Neural cell (in vitro differentiated cells): ENCODE data around the gene OBP2A. TPM values are rescaled to one million over a fixed set of nuclear protein-coding genes. Genes with fewer than 3 reads are reported as not detected.
"Not testable (repeated sequence)": the region's sequence is repeated elsewhere in the genome, so short reads cannot be mapped to it uniquely, and the experiment has no call there.

Experiments used
- H2AFZ ChIP-seq: fragments of 200-600, 300-800 bp; sonication (generic), shearing (Covaris generic); 2 replicates; pipeline ENCODE4 v1.6.0; 2014; ENCODE audit warnings: low read depth, mild to moderate bottlenecking, antibody characterized with exemption, low read length, moderate library complexity
- H3F3A ChIP-seq: fragments of 200-600 bp; shearing (Covaris generic); 2 replicates; pipeline ENCODE4 v1.6.1; 2016; ENCODE audit warnings: mild to moderate bottlenecking, moderate library complexity, mixed read lengths, antibody characterized with exemption, low read length; ENCODE audit not compliant: insufficient read depth, poor library complexity, severe bottlenecking
- H3K27ac ChIP-seq: fragments of 200-600, 300-800 bp; sonication (generic), shearing (Covaris generic); 2 replicates; pipeline ENCODE4 v1.5.1; 2014; ENCODE audit warnings: mild to moderate bottlenecking, low read length, moderate library complexity
- H3K27me3 ChIP-seq: fragments of 300-800, 200-600 bp; sonication (generic), shearing (Covaris generic); 2 replicates; pipeline ENCODE4 v1.6.0; 2014; ENCODE audit warnings: mild to moderate bottlenecking, low read depth, low read length, moderate library complexity; ENCODE audit not compliant: insufficient read depth
- H3K36me3 ChIP-seq: fragments of 300-800, 200-600 bp; sonication (generic), shearing (Covaris generic); 2 replicates; pipeline ENCODE4 v1.5.1; 2014; ENCODE audit warnings: mild to moderate bottlenecking, antibody characterized with exemption, low read length, moderate library complexity; ENCODE audit not compliant: insufficient read depth
- H3K4me2 ChIP-seq: fragments of 300-800, 200-600 bp; sonication (generic), shearing (Covaris generic); 2 replicates; pipeline ENCODE4 v1.6.0; 2014; ENCODE audit warnings: mild to moderate bottlenecking, low read length
- H3K4me3 ChIP-seq: fragments of 300-800, 200-600 bp; sonication (generic), shearing (Covaris generic); 2 replicates; pipeline ENCODE4 v1.5.1; 2014; ENCODE audit warnings: mild to moderate bottlenecking, low read length, moderate library complexity
- H3K79me2 ChIP-seq: fragments of 200-600 bp; shearing (Covaris generic); replicated peaks from 2 replicates; pipeline ENCODE4 v1.6.0; 2014; ENCODE audit warnings: mild to moderate bottlenecking, low read length, moderate library complexity; ENCODE audit not compliant: insufficient read depth
- H3K9ac ChIP-seq: fragments of 300-800, 200-600 bp; sonication (generic), shearing (Covaris generic); 2 replicates; pipeline ENCODE4 v1.6.1; 2016; ENCODE audit warnings: mild to moderate bottlenecking, low read length, mixed read lengths
- H3K9me2 ChIP-seq: fragments of 200-600 bp; shearing (Covaris generic); 2 replicates; pipeline ENCODE4 v1.6.1; 2016; ENCODE audit warnings: mild to moderate bottlenecking, low read length, mixed read lengths; ENCODE audit not compliant: insufficient read depth
- H3K9me3 ChIP-seq: fragments of 200-600, 300-800 bp; sonication (generic), shearing (Covaris generic); 2 replicates; pipeline ENCODE4 v1.6.1; 2016; ENCODE audit warnings: mild to moderate bottlenecking, mixed run types, low read length, moderate library complexity, mixed read lengths
- H4K20me1 ChIP-seq: fragments of 200-600 bp; shearing (Covaris generic); 2 replicates; pipeline ENCODE4 v1.6.1; 2016; ENCODE audit warnings: mild to moderate bottlenecking, mixed run types; ENCODE audit not compliant: insufficient read depth
- CTCF ChIP-seq: fragments of 450-650 bp; IDR thresholded peaks from 2 replicates; pipeline ENCODE4 v1.5.1; 2014; ENCODE audit warnings: antibody characterized with exemption, mild to moderate bottlenecking, moderate library complexity; ENCODE audit not compliant: poor library complexity, severe bottlenecking
- EZH2 ChIP-seq: fragments of 200-600, 300-800 bp; shearing (Covaris generic), sonication (generic); IDR thresholded peaks from 2 replicates; pipeline ENCODE4 v1.6.1; 2014; ENCODE audit warnings: antibody characterized with exemption, low read length, borderline replicate concordance, mild to moderate bottlenecking; ENCODE audit not compliant: insufficient read depth, poor library complexity, severe bottlenecking
- MXI1 ChIP-seq: fragments of 450-650 bp; conservative IDR thresholded peaks from 2 replicates; pipeline ENCODE4 v1.6.1; 2014; ENCODE audit warnings: antibody characterized with exemption, mild to moderate bottlenecking; ENCODE audit not compliant: poor library complexity, severe bottlenecking
- POLR2AphosphoS5 ChIP-seq: IDR thresholded peaks from 2 replicates; pipeline ENCODE4 v1.6.1; 2012
- RAD21 ChIP-seq: fragments of 450-650 bp; conservative IDR thresholded peaks from 2 replicates; pipeline ENCODE4 v1.6.1; 2014; ENCODE audit warnings: antibody characterized with exemption, mild to moderate bottlenecking, moderate library complexity
- REST ChIP-seq: IDR thresholded peaks from 2 replicates; pipeline ENCODE4 v1.6.1; 2012; ENCODE audit warnings: borderline replicate concordance
- SMC3 ChIP-seq: fragments of 450-650 bp; conservative IDR thresholded peaks from 2 replicates; pipeline ENCODE4 v1.6.1; 2014; ENCODE audit warnings: antibody characterized with exemption, mild to moderate bottlenecking, moderate library complexity; ENCODE audit not compliant: poor library complexity
- TAF1 ChIP-seq: IDR thresholded peaks from 2 replicates; pipeline ENCODE4 v1.6.1; 2012; ENCODE audit warnings: low read depth
- polyA plus RNA-seq: library from polyadenylated mRNA; depleted of rRNA; stranded (reverse); fragments of >200 nt; gene quantifications from 2 replicates; pipeline ENCODE4 v1.2.3, GENCODE V29; 2014

The OBP2A gene
- polyA plus RNA-seq, 1 donor from 2014 or later: not detected

- Histone ChIP-seq H3K27ac (no peak overlapping the region), H2AFZ (no peak overlapping the region), H3K36me3 (no peaks in the 10 kb centered on the region), H3F3A (no peaks in the 10 kb centered on the region), H3K27me3 (no peaks in the 10 kb centered on the region), H3K9ac (no peak overlapping the region), H3K9me3 (no peaks in the 10 kb centered on the region), H3K79me2 (no peaks in the 10 kb centered on the region), H3K4me3 (no peak overlapping the region), H3K4me2 (no peak overlapping the region), H4K20me1 (no peaks in the 10 kb centered on the region), H3K9me2 (no peaks in the 10 kb centered on the region)
- TF ChIP-seq TAF1 (no peak), EZH2 (no peak), CTCF (no peak), REST (no peak), RAD21 (no peak)
Measured at GRCh38 chr9:135533113-135533512, 12.8 kb upstream of the OBP2A start.

- no peaks in the 10 kb centered on the region for H3K79me2 ChIP-seq
- H3K36me3 ChIP-seq: no peaks in the 10 kb centered on the region
- no peaks in the 10 kb centered on the region for H3K9me3 ChIP-seq
- H4K20me1 ChIP-seq: no peaks in the 10 kb centered on the region
- no peak overlapping the region for H2AFZ ChIP-seq
- H3K9ac ChIP-seq: no peak overlapping the region
- H3K9me2 ChIP-seq: no peaks in the 10 kb centered on the region
- TF ChIP-seq POLR2AphosphoS5 (no peak), SMC3 (no peak), MXI1 (no peak)
- no peak overlapping the region for H3K4me3 ChIP-seq
- H3K27ac ChIP-seq: no peak overlapping the region
- no peak overlapping the region for H3K4me2 ChIP-seq
- H3K27me3 ChIP-seq: no peaks in the 10 kb centered on the region
- H3F3A ChIP-seq: no peaks in the 10 kb centered on the region
Measured at GRCh38 chr9:135533674-135534073, 12.3 kb upstream of the OBP2A start.

GRCh38 chr9:135534192-135534711 lies 11.7 kb upstream of the OBP2A start:
- not testable (repeated sequence) for H3K4me3 ChIP-seq, H3K27ac ChIP-seq, H3K36me3 ChIP-seq, H3F3A ChIP-seq, H3K79me2 ChIP-seq, H3K4me2 ChIP-seq, H2AFZ ChIP-seq, H3K9me3 ChIP-seq, H3K27me3 ChIP-seq, H3K9ac ChIP-seq, H3K9me2 ChIP-seq, H4K20me1 ChIP-seq

GRCh38 chr9:135534826-135535225 lies 11.1 kb upstream of the OBP2A start:
- not testable (repeated sequence) for H3K9me2 ChIP-seq, H3K79me2 ChIP-seq, H3K27me3 ChIP-seq, H3K27ac ChIP-seq, H4K20me1 ChIP-seq, H2AFZ ChIP-seq, H3F3A ChIP-seq, H3K9ac ChIP-seq, H3K9me3 ChIP-seq, H3K4me3 ChIP-seq, H3K36me3 ChIP-seq, H3K4me2 ChIP-seq

- H3F3A ChIP-seq, H3K4me2 ChIP-seq, H3K9ac ChIP-seq, H2AFZ ChIP-seq, H3K9me2 ChIP-seq, H3K79me2 ChIP-seq, H3K4me3 ChIP-seq, H3K36me3 ChIP-seq, H3K9me3 ChIP-seq, H3K27me3 ChIP-seq, H4K20me1 ChIP-seq, H3K27ac ChIP-seq: not testable (repeated sequence)
Measured at GRCh38 chr9:135535631-135536030, 10.3 kb upstream of the OBP2A start.
